NCI-H82 treated with DMSO at 0.1 percent for 48 hours (cell line): ENCODE measurements around the gene PRIM2.
"Not testable (repeated sequence)": the region's sequence is repeated elsewhere in the genome, so short reads cannot be mapped to it uniquely, and the experiment has no call there.

Experiments
- DNase-seq: peaks from one replicate; lab custom pipeline; 2025; ENCODE audit not compliant: unreplicated experiment; lab: John Stamatoyannopoulos, UW

The PRIM2 gene

DNA sequence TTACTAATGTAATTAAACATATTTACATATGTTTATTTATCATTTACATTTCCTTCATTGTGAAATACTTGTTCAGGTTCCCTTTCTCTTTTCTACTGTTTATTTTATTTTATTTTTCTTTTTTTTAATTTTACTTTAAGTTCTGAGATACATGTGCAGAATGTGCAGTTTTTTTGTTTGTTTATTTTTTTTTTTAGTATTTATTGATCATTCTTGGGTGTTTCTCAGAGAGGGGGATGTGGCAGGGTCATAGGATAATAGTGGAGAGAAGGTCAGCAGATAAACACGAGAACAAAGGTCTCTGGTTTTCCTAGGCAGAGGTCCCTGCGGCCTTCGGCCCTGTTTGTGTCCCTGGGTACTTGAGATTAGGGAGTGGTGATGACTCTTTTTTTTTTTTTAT is 8.7 kb upstream of the PRIM2 start:
- DNase-seq = not testable (repeated sequence)

DNA sequence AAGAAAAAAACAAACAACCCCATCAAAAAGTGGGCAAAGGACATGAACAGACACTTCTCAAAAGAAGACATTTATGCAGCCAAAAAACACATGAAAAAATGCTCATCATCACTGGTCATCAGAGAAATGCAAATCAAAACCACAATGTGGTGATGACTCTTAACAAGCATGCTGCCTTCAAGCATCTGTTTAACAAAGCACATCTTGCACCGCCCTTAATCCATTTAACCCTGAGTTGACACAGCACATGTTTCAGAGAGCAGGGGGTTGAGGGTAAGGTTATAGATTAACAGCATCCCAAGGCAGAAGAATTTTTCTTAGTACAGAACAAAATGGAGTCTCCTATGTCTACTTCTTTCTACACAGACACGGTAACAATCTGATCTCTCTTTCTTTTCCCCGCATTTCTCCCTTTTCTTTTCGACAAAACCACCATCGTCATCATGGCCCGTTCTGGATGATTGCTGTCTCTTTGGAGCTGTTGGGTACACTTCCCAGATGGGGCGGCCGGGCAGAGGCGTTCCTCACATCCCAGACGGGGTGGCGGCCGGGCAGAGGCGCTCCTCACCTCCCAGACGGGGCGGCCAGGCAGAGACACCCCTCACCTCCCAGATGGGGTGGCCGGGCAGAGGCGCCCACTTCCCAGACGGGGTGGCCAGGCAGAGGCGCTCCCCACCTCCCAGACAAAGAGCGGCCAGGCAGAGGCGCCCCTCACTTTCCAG is 7.2 kb upstream of the PRIM2 start:
- not testable (repeated sequence) for DNase-seq

DNA sequence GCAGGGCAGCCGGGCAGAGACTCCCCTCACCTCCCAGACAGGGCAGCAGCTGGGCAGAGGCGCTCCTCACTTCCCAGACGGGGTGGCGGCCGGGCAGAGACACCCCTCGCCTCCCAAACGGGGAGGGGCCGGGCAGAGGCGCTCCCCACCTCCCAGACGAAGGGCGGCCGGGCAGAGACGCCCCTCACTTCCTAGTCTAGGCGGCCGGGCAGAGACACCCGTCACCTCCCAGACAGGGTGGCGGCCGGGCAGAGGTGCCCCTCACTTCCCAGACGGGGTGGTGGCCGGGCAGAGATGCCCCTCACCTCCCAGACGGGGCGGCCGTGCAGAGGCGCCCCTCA is 6.6 kb upstream of the PRIM2 start:
- no peak for DNase-seq

DNA sequence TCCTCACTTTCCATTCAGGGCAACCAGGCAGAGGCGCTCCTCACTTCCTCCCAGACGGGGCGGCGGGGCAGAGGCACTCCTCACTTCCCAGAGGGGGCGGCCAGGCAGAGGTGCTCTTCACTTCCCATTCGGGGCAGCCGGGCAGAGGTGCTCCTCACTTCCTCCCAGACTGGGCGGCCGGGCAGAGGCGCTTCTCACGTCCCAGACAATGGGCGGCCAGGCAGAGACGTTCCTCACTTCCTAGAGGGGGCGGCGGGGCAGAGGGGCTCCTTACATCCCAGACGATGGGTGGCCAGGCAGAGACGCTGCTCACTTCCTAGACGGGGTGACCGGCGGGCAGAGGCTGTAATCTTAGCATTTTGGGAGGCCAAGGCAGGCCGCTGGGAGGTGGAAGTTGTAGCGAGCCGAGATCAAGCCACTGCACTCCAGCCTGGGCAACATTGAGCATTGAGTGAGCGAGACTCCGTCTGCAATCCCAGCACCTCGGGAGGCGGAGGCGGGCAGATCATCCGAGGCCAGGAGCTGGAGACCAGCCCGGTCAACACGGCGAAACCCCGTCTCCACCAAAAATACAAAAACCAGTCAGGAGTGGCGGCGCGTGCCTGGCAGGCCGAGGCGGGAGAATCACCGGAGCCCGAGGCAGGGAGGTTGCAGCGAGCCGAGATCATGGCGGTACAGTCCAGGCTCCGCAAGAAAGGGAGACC is 6.0 kb upstream of the PRIM2 start:
- not testable (repeated sequence) for DNase-seq

DNA sequence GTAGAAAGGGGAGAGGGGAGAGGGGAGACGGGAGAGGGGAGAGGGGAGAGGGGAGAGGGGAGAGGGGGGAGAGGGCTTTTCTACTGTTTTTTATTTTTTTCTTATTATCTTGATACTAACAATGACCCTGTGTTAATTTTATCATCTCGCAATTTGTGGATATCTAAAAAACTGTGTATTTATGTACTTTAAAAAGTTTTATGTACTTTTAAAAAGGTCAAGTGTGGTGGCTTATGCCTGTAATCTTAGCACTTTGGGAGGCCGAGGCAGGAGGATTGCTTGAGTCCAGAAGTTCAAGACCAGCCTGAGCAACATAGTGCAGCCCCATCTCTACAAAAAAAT is 5.5 kb upstream of the PRIM2 start:
- DNase-seq = no peak

DNA sequence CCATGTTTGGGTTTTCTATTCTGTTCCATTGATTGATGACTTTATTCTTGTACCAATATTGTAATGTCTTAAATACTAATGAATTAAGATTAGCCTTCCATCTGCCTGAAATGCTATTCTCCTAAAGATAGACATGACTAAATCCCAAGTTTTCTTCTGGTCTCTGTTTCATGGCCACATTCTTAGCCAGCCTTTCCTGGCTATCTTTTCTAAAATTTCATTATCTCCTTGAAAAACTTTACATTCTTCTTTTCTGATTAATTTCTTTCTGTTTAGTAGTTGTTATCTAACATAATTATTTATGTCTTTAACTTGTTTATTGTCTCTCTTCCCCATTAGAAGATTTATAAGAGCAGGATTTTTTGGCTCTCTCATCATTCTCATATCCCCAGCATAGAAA is 4.4 kb upstream of the PRIM2 start:
- no peak for DNase-seq

DNA sequence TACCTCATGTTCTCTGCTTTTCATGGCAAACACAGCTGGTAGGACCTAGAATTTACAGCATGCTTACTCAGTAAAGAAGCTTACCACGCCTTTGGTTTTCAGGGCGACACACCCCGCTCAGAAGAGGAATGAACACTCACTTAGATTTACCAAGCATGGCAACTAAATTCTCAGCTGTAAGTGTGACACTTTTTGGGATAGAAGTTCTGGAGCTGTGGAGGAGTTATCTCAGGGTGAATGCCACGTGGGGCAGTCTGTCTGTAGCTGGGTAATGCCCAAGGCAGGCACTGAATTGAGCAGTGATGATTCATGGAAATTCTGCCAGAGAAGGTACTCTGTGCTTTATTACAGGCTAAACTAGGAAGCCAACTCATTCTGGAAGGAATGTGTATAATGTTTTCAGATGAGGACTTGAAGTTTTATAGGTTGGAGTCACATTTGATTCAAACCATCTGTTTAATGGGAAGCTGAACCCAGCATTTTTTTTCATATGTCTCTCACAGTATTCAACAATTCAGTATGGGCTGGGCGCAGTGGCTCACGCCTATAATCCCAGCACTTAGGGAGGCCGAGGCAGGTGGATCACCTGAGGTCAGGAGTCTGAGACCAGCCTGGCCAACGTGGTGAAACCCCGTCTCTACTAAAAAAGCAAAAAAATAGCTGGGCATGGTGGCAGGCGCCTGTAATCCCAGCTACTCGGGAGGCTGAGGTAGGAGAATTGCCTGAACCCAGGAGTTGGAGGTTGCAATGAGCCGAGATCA is 3.5 kb upstream of the PRIM2 start:
- no peak for DNase-seq

DNA sequence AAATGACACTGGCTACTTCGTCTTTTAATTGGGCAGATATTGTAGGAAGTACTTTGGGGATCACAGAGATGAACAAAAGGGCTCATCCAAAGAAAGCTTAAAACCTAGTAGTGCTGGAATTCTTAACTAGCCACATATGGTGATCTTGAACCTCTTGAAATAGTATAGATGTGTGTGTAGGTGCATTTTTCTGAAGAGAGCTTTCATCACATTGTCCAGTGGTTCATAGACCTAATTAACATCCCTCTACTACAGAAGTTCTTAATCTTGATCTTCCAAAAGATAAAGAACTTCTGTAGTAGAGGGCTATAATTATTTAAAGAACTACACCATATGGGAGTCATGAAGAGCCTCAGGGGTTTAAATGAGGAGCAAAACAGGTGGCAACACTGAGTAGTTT is 2.3 kb upstream of the PRIM2 start:
- DNase-seq = no peak

DNA sequence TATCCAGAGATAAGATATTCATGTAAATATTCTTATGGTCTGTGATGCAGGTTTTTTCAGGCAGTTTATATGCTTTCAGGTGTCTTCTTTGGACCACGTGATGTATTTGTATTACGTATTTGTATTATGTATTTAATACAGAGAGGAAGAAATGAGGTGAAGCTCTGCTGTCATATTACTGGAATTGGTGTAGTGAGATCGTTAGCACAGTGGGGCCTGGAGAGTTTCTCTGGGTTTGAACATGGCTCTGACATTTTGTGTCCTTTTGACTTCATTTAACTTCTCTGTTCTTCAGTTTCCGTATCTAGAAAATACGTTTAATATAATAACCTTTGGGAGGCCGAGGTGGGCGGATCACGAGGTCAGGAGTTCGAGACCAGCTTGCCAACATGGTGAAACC is 1.6 kb upstream of the PRIM2 start:
- DNase-seq = no peak

DNA sequence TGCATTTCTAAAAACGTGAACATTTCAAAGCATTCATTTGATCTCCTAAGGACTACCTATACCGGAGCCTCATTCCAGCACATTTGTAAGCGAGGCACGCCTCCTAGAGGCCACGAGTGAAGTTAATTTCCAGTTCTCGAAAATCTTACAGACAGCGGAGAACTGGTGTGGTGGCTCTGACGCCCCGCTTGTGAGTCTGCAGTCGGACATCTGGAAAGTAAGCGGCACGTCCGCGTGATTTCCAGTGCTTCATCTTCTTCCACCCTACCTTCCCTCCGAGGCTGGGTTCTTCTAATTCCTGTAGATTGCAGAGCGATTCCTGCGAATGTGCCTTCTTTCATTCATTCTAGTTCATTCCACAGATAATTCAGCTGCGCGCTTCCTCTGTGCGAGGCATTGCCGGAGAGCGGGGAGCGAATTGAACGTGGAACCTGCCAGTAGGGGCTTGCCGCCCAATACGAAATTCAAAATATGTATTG is 810 bp upstream of the PRIM2 start:
- peak; percentile 79 for DNase-seq

DNA sequence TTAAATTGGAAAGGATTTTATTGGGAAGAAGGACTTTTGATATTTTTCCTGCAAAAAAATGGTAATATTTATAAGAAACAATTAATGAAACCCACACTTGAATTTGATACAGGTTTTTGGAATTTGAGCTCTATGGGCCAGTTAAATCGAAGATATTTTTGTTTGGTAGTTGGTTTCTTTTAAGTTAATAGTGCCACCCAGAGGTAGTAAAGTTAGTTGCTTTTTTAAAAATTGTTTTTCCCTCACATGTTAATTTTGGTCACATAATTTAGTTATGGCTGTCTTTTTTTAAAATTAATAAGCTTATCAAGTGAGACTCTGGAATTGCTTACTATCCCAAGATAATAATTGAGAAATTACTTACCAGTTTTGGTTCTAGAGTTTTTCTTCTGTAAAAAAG is 7.1 kb downstream of the PRIM2 start:
- no peak for DNase-seq

DNA sequence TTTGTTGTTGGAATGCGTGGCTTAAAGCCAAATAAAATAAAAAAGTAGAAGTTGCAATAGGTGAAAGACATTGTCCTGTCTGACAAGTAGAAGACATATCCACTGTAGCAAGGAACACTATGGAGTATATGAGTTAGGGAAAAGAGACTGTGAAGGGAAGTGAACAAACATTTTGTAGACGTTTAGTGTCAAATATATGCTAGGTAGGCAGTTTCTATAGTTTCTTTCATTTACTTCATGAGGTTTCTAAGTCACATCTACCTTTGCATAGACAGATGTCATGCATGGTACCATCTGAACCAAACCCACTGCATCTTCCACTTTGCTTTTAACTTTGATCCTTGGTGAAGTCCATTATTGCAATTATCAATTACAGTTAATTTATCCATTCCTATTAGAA is 9.9 kb downstream of the PRIM2 start:
- no peak for DNase-seq

DNA sequence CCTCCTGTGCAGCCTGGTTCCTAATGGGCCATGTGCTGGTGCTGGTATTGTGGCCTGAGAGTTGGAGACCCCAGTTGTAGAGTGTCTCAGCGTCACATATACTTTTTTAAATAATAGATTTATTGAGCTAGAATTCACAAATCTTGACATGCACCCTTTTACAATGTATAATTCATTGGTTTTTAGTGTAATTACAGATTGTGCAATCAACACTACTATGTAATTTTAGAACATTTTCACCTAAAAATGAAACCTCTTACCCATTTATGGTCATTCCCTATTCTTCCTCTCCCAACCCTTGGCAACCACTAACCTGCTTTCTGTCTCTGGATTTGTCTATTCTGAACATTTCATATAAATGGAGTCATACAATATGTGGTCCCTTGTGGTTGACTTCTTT is 10.6 kb downstream of the PRIM2 start:
- no peak for DNase-seq

DNA sequence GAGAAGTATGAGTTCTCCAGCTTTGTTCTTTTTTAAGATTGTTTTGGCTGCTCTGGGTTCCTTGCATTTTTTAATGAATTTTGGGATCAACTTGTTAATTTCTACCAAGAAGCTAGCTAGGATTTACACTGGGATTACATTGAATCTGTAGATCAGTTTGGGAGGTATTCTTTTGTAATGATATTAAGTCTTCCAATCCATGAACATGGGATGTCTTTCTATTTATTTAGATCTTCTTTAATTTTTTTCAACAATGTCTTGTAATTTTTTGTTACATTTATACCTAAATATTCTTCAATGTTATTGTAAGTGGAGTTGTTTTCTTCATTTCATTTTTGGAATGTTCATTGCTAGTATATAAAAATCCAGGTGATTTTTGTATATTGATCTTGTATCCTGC is 12.5 kb downstream of the PRIM2 start:
- no peak for DNase-seq

DNA sequence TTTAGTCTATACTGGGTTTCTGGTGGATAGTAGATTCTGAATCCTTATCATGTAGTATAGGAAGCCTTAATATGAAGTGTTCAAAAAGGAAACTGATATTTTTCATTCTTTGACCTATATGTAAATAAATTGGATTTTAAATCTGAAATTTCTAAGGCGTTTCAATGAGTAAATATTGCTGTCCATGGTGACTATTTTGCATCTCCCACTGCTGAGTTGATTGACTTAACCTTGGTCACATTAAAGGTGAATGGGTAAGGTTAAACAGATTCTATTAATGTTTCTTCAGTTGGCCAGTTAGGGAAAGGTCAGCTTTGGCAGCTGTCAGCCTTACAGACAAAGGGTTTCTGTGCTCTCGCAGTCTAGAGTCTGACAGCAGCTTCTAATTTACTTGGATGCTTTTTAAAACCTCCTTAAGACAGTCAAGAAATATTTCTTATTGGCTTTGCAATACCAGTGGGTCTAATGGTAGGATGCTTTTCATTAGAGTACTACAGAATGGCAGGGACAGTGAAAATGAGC is 24.8 kb downstream of the PRIM2 start:
- DNase-seq = no peak

DNA sequence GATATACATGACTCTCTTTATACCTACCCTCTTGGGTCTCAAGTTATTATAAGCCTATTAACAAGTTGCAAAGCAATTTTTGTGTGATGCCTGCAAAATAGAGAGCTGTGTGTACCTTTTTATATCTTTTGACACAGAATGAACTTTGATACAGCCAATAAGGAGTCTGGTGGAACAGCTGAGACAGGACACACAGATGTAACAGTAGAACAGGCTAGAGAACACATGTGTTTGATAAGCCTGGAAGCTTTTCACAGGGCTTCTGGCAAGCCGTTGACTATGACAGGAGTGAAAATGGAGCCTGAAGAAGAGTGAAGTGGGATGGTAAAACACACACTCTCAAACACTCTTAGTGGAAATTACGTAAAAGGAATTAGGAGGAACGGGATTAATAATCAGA is 25.9 kb downstream of the PRIM2 start:
- not testable (repeated sequence) for DNase-seq

DNA sequence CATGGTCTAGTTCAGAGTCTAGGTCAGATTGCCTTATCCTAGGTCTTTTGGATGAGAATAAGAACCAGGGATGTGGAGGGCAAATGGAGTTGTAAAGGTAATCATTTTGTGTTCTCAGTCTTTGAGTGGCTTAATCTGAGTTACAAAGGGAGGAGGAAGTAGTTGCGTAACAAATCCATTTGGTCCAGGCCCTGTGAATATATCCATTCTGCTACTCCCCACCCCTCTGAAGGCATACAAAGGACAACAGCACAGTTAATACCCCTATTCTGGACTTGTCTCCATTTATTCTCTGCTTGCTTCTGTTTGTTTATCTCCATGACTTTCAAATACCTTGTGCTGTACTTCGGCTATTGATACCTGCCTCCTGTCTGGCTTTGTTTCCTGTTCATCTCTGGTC is 29.3 kb downstream of the PRIM2 start:
- not testable (repeated sequence) for DNase-seq

DNA sequence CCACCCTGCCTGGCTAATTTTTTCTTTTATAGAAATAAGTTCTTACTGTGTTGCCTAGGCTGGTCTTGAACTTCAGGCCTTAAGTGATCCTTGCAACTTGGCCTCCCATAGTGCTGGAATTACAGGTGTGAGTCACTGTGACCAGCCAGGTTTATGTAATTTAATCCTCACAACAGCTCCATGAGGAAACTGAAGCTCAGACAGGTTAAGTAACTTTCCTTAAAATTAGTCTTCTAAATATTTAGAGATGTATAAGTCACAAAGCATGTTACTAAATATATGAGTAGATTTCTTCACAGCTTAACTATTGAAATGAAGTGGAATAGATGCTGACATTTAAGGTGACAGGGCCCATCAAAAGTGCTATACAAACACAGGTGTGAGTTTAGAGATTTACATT is 30.2 kb downstream of the PRIM2 start:
- not testable (repeated sequence) for DNase-seq

DNA sequence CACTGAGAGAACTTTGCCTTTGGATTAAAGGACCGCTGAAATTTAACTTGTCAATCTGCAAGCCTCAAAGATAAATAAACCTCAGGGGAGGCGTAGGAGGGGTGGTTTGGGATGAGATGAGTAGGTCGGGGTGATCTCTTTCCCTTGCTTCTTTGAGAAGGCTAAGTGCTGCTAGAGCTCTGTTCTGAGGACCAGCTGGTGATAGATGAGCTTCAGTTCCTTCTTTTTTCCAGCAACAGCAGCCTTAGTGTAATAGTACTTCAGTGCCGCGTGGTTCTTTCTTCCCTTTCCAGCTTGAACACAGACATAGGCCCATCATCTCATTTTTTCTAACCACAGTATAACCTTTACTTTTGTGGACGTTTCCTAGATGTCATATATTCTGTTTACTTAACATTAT is 33.0 kb downstream of the PRIM2 start:
- DNase-seq = not testable (repeated sequence)

DNA sequence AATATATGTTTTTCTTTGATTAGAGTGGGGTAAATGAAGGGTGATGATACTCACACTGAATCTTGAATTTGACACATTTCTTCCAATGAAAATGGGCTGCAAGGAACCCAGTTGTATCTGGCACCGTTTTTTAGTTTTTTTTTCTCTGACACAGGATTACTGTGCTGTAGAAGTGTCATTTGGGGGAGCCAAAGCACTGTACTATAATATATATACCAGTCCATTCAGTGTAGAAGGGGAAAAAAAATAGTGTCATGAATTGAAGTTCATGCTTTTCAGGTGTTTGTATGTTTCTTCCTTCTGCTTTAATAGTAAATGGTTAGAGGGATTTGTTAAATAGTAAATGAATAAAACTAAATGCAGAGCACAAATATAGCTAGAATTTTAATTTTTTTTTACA is 35.2 kb downstream of the PRIM2 start:
- not testable (repeated sequence) for DNase-seq

DNA sequence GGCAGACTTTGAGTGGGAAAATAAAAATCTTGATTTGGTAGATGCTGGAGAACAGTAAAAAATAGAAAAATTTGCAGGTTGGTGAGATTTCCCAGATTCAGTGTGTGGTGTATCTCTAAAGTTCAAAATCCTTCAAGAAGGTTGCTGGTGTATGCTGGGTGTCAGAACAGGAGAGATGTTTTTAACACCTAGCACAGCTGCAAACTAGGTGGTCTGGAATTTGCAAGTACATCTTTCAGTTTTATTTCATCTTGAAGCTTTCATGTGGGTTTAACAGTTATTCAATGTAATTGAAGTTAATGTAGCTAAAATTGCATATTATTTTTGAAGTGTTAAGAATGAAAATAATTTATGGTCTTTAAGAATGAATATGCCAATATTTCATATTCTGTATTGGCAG is 40.9 kb downstream of the PRIM2 start:
- DNase-seq = not testable (repeated sequence)

DNA sequence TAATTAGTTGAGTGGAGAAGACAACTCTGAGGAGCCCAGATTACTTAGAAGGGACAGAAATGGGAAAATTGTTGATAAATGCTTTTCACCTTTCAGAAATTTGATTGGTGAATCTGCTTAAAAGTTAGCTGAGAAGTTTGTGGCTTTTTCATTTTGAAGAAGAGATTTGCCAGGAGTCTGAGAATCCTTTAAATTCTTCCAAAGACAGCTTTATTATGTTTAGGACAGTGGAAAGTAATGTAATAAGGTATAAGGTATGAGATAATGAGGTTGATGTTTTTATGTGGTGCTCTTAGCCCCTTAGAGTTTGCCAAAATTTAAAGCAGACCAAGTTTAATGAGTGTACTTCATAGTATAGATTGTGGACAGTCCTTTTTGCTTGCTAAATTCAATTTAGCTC is 42.3 kb downstream of the PRIM2 start:
- not testable (repeated sequence) for DNase-seq
